Neural progenitor cell (in vitro differentiated cells): Measurements from ENCODE around the gene PRM1.

Experiments used
- CTCF ChIP-seq: fragments of 200-600 bp; sonication (generic); IDR thresholded peaks from 2 replicates; pipeline ENCODE4 v1.5.1; 2017; ENCODE audit warnings: antibody characterized with exemption, mild to moderate bottlenecking
- EZH2 ChIP-seq: fragments of 200-600 bp; sonication (generic); IDR thresholded peaks from 2 replicates; pipeline ENCODE4 v1.6.1; 2017; ENCODE audit warnings: antibody characterized with exemption, mild to moderate bottlenecking, moderate library complexity

GRCh38 chr16:11235703-11235991, 45.5 kb downstream of the PRM1 start:
- TF ChIP-seq EZH2, result no peak
- TF ChIP-seq CTCF, result no peak
